ENCODE results near the gene HSDL1.

DNA sequence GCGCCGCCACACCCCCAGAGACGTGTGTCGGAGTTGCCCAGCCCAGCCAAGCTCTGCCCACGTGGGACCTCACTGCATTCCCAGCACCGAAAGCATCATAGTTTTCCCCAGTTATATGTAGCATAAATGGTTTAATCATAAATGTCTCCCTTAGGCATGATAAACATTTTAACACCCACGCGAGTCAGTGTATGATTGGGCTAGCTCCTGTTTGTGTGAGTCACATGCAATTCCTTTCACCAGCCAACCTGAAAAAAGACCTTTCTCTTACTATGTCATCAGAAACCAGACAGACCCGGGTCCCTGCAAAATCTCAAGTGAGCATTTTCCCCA is 32.7 kb upstream of the HSDL1 start:
- TF ChIP-seq, protein P1, sequence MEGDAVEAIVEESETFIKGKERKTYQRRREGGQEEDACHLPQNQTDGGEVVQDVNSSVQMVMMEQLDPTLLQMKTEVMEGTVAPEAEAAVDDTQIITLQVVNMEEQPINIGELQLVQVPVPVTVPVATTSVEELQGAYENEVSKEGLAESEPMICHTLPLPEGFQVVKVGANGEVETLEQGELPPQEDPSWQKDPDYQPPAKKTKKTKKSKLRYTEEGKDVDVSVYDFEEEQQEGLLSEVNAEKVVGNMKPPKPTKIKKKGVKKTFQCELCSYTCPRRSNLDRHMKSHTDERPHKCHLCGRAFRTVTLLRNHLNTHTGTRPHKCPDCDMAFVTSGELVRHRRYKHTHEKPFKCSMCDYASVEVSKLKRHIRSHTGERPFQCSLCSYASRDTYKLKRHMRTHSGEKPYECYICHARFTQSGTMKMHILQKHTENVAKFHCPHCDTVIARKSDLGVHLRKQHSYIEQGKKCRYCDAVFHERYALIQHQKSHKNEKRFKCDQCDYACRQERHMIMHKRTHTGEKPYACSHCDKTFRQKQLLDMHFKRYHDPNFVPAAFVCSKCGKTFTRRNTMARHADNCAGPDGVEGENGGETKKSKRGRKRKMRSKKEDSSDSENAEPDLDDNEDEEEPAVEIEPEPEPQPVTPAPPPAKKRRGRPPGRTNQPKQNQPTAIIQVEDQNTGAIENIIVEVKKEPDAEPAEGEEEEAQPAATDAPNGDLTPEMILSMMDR (IDR thresholded peaks at IDR 0.05), result no peak
- TF ChIP-seq POLR2A (IDR thresholded peaks at IDR 0.05), result no peak

All from body of pancreas (tissue), 4 donors.